Measurements from ENCODE around the gene THAP4. TPM values are rescaled to one million over a fixed set of nuclear protein-coding genes. Genes with fewer than 3 reads are reported as not detected.

THAP4 gene
- polyA plus RNA-seq, 1 donor: 42.7 TPM

- DNase-seq (ENCODE audit: low read depth): no peak
These were observed 72.9 kb downstream of the THAP4 start for GRCh38 chr2:241563981-241564595.

DNA sequence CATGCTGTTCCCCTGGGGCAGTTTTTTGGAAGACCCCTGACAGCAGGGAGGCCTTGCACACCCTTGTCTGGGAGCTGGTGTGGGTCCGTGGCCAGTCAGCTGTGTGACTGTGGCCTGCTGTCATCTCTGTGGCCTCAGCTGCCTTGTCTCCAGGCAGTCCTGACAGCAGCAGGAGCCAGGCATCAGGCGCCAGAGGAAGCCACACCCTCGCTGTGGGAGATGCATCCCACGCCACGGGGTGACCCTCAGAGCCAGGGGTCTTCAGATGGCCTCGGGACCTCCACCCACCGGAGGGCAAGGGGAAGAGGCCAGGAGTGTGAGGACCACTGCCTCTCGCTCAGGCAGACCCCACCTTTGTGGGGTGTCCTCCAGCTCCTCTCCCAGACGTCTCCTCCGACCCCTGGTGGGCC, 73.4 kb downstream of the THAP4 start:
- DNase-seq (ENCODE audit: low read depth): no peak

DNA sequence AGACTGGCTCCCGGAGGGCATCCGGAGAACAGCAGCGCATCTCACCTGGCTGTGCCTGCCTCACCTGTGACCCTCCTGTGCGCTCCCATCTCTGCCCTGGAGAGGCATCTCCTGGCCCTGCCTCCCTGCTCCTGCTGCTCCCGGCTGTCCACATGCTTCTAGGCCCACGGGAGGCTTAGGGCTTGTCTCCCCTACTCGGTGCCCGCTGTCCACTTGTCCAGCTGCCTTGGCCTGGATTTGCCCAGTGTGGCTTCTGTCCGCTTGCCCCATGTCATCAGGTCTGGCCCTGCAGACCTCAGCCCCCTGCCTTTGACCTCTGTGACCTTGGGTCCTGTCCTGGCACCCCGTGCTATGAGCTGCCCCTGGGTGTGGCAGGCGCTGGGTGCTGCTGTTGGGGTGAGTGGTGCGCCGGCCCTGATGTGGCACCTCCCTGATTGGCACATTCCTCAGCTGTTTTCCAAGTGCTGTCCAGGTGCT, 73.9 kb downstream of the THAP4 start:
- no peak for DNase-seq (ENCODE audit: low read depth)

GRCh38 chr2:241562269-241562891, 74.6 kb downstream of the THAP4 start:
- DNase-seq (ENCODE audit: low read depth): no peak

DNA sequence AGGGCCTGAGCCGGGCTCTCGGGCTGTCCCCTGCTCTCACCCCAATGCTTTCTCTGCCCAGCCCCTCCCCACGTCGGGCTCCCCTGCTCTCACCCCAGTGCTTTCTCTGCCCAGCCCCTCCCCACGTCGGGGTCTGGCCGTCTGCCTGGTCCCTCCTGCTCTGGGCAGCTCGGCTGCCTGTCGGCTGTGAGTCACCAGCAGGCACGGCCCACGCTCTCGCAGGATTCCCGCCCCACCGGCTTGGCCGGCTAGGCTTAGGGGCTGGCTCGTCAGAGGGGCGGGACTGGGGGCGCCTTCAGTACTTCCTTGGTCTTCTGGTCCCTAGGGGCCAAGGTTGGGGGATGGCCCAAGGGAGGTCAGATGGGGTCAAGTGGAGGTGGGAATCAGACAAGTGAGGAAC, 75.1 kb downstream of the THAP4 start:
- no peak for DNase-seq (ENCODE audit: low read depth)

- DNase-seq (ENCODE audit: low read depth): no peak
These were observed 76.0 kb downstream of the THAP4 start for GRCh38 chr2:241560883-241561474.

GRCh38 chr2:241560162-241560882, 76.6 kb downstream of the THAP4 start:
- DNase-seq (ENCODE audit: low read depth): no peak

DNA sequence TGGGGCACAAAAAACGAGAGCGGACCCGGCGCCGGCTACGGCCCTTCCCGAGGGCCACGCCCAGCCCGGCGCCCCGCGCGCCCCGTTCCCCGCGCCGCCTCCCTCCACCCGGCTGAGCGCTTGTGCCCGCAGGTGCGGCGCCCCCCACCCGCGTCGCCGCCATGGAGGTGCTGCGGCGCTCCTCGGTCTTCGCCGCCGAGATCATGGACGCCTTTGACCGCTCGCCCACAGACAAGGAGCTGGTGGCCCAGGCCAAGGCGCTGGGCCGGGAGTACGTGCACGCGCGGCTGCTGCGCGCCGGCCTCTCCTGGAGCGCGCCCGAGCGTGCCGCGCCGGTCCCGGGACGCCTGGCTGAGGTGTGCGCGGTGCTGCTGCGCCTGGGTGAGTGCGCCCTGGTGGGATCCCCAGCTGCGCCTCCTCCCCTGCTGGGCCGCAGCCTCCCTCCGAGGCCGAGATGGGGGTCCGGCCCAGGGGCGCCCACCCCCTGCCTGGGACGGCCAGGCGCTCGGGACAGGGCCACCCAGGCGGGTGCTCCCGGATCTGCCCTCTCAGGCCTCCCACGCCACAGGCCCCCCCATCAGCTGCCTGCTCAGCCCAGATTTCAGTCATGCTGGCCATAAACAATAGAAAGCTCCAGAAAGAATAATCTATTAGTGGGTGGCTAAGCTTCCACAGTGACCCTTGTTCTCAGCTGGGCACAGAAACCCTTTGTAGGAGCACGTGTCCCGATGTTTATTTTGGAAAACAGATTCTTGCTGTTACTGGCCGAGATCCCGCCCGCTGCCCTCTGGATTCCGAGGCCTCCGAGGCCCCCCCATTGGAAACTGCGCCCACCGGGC, 77.4 kb downstream of the THAP4 start:
- DNase-seq (ENCODE audit: low read depth): no peak

DNA sequence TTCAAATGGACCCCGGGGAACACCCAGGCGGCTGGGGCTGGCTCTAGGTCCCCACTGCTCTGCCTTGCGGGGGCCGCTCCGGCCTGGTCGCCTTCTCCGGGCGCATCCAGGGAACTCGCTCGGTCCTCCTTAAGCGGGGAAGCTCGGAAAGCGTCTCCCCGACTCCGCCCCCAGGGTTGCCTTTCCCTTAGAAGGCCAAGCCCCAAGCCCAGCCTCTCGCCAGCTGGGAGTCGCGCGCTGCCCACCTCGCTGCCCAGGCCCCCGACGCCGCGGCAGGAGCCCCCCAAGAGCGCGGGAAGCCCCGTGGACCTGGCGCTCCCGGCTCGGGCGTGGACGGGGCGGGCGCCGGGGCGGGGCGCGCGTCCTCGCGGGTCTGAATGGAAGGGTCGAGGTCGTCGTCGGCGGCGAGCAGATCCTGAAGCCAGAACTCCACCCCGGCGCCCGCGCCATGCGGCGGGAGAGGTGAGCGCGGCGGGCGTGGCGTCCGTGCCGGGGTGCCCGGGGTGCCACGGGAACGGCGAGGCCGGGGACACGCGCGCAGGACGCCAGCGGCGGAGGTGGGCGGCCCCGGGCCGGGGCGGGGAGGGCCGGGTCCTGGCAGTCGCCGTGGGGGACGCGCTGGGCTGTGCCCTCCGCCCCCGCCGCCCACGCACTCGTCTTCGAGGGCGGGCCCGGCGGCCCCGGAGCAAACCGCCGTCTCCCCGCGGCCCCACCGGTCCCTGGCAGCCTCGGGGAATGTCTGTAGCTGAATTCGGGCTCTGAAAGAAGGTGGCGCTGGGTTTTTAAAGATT, 78.2 kb downstream of the THAP4 start, which contains the start of gene BOK:
TSS of gene BOK (plus strand) at position 214 of the 791 bp plus-strand sequence. CDS start 739 bp downstream, outside the sequence.
- DNase-seq (ENCODE audit: low read depth): no peak

DNA sequence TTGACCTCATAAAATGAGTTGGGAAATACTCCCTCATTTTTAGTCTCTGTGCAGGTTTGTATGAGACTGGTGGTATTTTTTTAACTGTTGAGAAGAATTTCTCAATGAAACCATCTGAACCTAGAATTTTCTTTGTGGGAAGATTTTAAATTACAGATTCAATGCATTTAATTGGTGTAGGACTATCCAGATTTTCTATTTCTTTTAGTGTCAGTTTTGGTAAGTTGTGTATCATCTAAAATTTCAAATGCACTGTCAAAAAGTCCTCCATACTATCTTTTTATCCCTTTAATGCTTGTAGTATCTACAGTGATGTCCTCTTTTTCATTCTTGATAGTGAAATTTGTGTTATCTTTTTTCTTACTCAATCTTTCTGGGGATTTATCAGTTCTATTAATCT, 80.2 kb downstream of the THAP4 start:
- DNase-seq (ENCODE audit: low read depth): no peak

DNA sequence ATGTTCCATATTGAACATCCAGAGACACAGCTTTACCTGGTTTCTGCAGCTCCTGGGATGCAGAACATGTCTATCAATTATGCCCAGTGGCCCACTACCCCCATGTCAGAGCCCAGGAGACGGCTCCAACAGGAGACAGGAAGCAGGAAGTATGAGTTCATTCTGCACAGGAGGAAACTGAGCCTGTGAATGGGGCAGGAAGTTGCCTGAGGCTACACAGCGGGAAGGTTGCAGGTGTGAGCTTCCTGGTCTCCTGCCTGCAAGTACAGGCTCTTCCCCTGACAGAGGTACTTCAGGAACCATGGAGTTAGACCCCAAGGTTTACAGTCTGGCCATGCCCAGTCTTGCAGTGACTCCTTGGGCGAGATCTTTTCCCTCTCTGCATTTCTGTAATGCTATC, 81.2 kb downstream of the THAP4 start:
- DNase-seq (ENCODE audit: low read depth): no peak

GRCh38 chr2:241554610-241555322, 82.2 kb downstream of the THAP4 start:
- no peak for DNase-seq (ENCODE audit: low read depth)

DNA sequence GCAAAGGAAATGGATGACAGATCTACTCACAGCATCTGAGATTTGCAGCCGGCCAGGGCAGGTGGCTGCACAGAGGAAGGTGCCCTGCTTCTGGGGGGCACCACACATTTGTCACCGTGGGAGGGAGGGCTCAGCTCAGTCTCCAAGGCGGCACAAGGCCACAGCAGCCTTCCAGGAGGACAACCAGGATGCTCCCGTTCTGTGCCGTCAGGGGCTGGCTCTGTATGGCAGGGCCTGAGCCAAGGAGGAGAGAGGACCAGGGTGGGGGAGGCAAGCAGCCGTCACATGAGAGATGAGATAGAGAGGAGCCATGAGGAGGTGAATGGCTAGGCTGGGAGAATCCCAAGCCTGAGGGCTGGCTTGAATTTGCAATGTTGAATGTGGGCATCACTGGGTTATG, 83.0 kb downstream of the THAP4 start:
- no peak for DNase-seq (ENCODE audit: low read depth)

GRCh38 chr2:241553512-241553830, 83.5 kb downstream of the THAP4 start:
- no peak for DNase-seq (ENCODE audit: low read depth)

GRCh38 chr2:241551998-241552737, 84.8 kb downstream of the THAP4 start:
- no peak for DNase-seq (ENCODE audit: low read depth)

- no peak for DNase-seq (ENCODE audit: low read depth)
These were observed 85.4 kb downstream of the THAP4 start for GRCh38 chr2:241551599-241551997.

DNA sequence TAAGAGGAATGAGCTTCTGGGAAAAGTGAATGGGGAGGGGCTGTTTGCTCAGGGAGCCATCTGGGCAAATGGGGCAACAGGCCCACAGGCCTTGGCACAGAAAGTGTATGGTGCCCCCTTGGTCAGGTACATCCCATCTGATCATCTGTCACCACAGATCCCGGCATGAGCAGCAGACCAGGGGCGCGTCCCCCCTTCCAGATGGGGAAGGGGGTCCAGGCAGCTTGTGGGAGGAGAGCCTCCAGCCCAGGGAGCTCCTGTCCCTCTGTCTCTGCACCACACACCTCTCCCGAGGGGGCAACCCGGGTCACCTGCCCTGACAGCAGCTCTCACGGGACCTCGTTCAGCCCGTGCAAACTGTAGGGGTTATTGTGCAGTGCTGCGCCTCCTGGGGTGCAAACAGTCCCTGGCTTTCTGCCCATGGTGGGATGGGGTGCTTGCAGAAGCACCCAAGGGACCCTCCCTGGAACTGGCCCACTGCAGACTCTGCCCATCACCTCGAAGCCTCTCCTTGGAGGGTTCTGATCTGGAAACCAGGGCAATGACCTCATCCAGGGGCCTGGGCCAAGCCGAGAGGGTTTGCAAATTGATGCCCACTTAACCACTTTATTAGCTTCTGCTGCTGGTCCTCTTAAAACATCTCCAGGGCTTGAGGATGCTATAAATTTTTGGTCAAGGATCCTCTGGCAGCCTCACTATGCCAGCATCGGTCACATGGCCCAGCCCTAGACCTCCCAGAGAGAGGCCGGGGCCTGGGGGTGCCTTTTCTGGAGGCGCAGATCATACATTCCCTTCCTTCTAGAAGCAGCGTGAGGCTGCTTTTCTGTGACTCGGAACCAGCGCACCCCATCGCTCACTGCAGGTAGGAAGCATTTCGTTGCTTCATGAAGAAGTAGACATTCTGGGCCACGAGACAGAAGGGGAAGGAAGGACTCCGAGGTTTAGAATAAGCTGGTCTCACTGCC, 86.1 kb downstream of the THAP4 start:
- no peak for DNase-seq (ENCODE audit: low read depth)

DNA sequence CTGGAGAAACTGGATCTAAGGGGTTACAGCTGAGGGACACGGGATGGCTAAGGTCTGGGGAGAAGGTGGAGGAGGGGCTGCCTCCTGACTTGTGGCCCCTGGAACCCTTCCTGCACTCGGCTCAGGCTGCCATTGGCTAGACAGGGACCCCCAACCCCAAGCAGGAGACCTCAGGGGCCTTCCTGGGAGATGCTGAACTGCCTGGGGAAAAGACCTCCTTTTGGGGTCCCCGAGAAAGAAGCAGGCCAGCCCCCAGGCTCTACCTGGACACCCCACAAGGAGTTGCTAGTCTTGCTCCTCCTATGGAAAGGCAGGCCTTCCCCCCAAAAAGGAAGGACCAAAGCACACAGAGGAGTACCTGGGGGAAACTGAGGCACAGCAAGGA, 88.5 kb downstream of the THAP4 start:
- DNase-seq (ENCODE audit: low read depth): no peak

Data from forelimb muscle (tissue), 1 donor.